ENCODE measurements around the gene NECTIN2. TPM values are rescaled to one million over a fixed set of nuclear protein-coding genes. Genes with fewer than 3 reads are reported as not detected.
A peak's percentile ranks its signal among the peaks of the same experiment; 100 is the strongest.
"Not testable (repeated sequence)": the region's sequence is repeated elsewhere in the genome, so short reads cannot be mapped to it uniquely, and the experiment has no call there.

Gene NECTIN2
- total RNA-seq, 1 experiment from 2014 or later, result 73.7 TPM

GRCh38 chr19:44908074-44908835, 62.2 kb downstream of the NECTIN2 start:
- no peak for DNase-seq (ENCODE audit: low read depth)

- DNase-seq (ENCODE audit: low read depth), result no peak
These were observed 62.8 kb downstream of the NECTIN2 start for GRCh38 chr19:44908836-44909261.

- no peak for DNase-seq (ENCODE audit: low read depth)
These were observed 63.7 kb downstream of the NECTIN2 start for GRCh38 chr19:44909775-44910174.

GRCh38 chr19:44911896-44912295, 65.8 kb downstream of the NECTIN2 start:
- not testable (repeated sequence) for DNase-seq (ENCODE audit: low read depth)

- no peak for DNase-seq (ENCODE audit: low read depth)
These were observed 66.8 kb downstream of the NECTIN2 start for GRCh38 chr19:44912854-44913253.

GRCh38 chr19:44913512-44914432, 67.7 kb downstream of the NECTIN2 start:
- not testable (repeated sequence) for DNase-seq (ENCODE audit: low read depth)

GRCh38 chr19:44914433-44915206, 68.5 kb downstream of the NECTIN2 start, which contains the start of gene APOC1:
Gene APOC1 (plus strand): TSS chr19:44914608. CDS start chr19:44914892, 284 bp downstream.
- DNase-seq (ENCODE audit: low read depth), result peak; percentile 89

- no peak for DNase-seq (ENCODE audit: low read depth)
These were observed 78.2 kb downstream of the NECTIN2 start for GRCh38 chr19:44924243-44924725.

- peak; percentile 73 for DNase-seq (ENCODE audit: low read depth)
These were observed 79.2 kb downstream of the NECTIN2 start for GRCh38 chr19:44925114-44925891.

GRCh38 chr19:44926245-44927077, 80.4 kb downstream of the NECTIN2 start:
- DNase-seq (ENCODE audit: low read depth), result peak; percentile 33

- DNase-seq (ENCODE audit: low read depth), result peak; percentile 86
These were observed 81.6 kb downstream of the NECTIN2 start for GRCh38 chr19:44927746-44928145.

GRCh38 chr19:44930088-44930487, 84.0 kb downstream of the NECTIN2 start:
- DNase-seq (ENCODE audit: low read depth), result no peak

- DNase-seq (ENCODE audit: low read depth), result no peak
These were observed 85.4 kb downstream of the NECTIN2 start for GRCh38 chr19:44931541-44931940.

Other genes with a start within 250 kb of the NECTIN2 start
- not detected in 2 replicates for gene IGSF23, start 232.7 kb upstream of the NECTIN2 start, total RNA-seq (2014; rRNA removed; shearing (Covaris generic))
- 74.5 and 78.3 TPM in 2 replicates for gene PVR, start 202.4 kb upstream of the NECTIN2 start, total RNA-seq (2014; rRNA removed; shearing (Covaris generic))
- 0.23 and 0.42 TPM in 2 replicates for gene CEACAM19, start 174.8 kb upstream of the NECTIN2 start, total RNA-seq (2014; rRNA removed; shearing (Covaris generic))
- gene CEACAM16, start 147.1 kb upstream of the NECTIN2 start, total RNA-seq (2014; rRNA removed; shearing (Covaris generic)), result not detected in 2 replicates
- gene BCL3, start 97.6 kb upstream of the NECTIN2 start, total RNA-seq (2014; rRNA removed; shearing (Covaris generic)), result 7.6 and 9.3 TPM in 2 replicates
- gene CBLC, start 68.4 kb upstream of the NECTIN2 start, total RNA-seq (2014; rRNA removed; shearing (Covaris generic)), result not detected in 2 replicates
- gene BCAM, start 37.2 kb upstream of the NECTIN2 start, total RNA-seq (2014; rRNA removed; shearing (Covaris generic)), result 4.6 and 13.4 TPM in 2 replicates
- 170 and 179 TPM in 2 replicates for gene TOMM40, start 45.0 kb downstream of the NECTIN2 start, total RNA-seq (2014; rRNA removed; shearing (Covaris generic))
- 0.86 and 1.6 TPM in 2 replicates for gene APOE, start 59.5 kb downstream of the NECTIN2 start, total RNA-seq (2014; rRNA removed; shearing (Covaris generic))
- gene APOC1, start 68.3 kb downstream of the NECTIN2 start, total RNA-seq (2014; rRNA removed; shearing (Covaris generic)), result 4.4 and 24.5 TPM in 2 replicates
- gene APOC4, start 95.9 kb downstream of the NECTIN2 start, total RNA-seq (2014; rRNA removed; shearing (Covaris generic)), result not detected in 2 replicates
- gene APOC2, start 99.8 kb downstream of the NECTIN2 start, total RNA-seq (2014; rRNA removed; shearing (Covaris generic)), result not detected in 2 replicates
- gene CLPTM1, start 109.1 kb downstream of the NECTIN2 start, total RNA-seq (2014; rRNA removed; shearing (Covaris generic)), result 12.9 and 17.3 TPM in 2 replicates
- 15.5 and 25.3 TPM in 2 replicates for gene RELB, start 155.2 kb downstream of the NECTIN2 start, total RNA-seq (2014; rRNA removed; shearing (Covaris generic))
- gene CLASRP, start 192.7 kb downstream of the NECTIN2 start, total RNA-seq (2014; rRNA removed; shearing (Covaris generic)), result 61.6 and 80.7 TPM in 2 replicates
- gene ZNF296, start 230.2 kb downstream of the NECTIN2 start, total RNA-seq (2014; rRNA removed; shearing (Covaris generic)), result 0.06 TPM in 1 of 2 replicates, not detected in the other
- 43.3 and 70.7 TPM in 2 replicates for gene GEMIN7, start 233.0 kb downstream of the NECTIN2 start, total RNA-seq (2014; rRNA removed; shearing (Covaris generic))
- 18.1 and 30.6 TPM in 2 replicates for gene PPP1R37, start 246.9 kb downstream of the NECTIN2 start, total RNA-seq (2014; rRNA removed; shearing (Covaris generic))